ENCODE data around the gene HRCT1. TPM values are rescaled to one million over a fixed set of nuclear protein-coding genes. Genes with fewer than 3 reads are reported as not detected.

HRCT1 gene
- polyA plus RNA-seq = 0.84 TPM in 1 of 2 replicates, not detected in the other
- not detected in 2 replicates for polyA minus RNA-seq

DNA sequence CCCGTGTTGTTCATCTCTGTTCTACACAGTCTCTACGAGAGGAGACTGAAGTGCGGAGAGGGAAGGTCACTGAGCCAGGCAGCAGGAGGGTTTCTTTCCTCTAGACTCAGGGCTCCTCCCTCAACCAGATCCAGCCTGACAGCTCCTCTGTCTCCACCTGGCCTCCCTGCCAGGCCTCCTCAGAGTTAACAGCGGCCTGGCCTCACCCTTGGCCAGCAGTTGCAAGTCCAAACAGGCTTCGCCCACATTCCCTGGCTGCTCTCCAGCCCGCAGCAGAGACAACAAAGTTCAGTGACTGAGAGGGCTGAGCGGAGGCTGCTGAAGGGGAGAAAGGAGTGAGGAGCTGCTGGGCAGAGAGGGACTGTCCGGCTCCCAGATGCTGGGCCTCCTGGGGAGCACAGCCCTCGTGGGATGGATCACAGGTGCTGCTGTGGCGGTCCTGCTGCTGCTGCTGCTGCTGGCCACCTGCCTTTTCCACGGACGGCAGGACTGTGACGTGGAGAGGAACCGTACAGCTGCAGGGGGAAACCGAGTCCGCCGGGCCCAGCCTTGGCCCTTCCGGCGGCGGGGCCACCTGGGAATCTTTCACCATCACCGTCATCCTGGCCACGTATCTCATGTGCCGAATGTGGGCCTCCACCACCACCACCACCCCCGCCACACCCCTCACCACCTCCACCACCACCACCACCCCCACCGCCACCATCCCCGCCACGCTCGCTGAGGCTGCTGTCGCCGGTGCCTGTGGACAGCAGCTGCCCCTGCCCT lies at the start of gene HRCT1:
Gene HRCT1, plus strand, starts transcription at position 291 of the 768 bp plus-strand sequence. Its CDS starts 86 bp downstream, at position 377.
- Histone ChIP-seq H3K9ac (ENCODE audit: low read length) (no peak within 1 kb of the TSS), H3K27me3 (ENCODE audit: insufficient read depth, low read depth, low read length) (no peaks in the 10 kb centered on the region), H3K4me3 (ENCODE audit: low read length) (no peak within 1 kb of the TSS), H3K36me3 (ENCODE audit: insufficient read depth, low read length) (no peaks in the 10 kb centered on the region), H3F3A (ENCODE audit: insufficient read depth, low read length, poor library complexity, severe bottlenecking) (no peaks in the 10 kb centered on the region), H3K4me2 (ENCODE audit: low read length) (no peak within 1 kb of the TSS), H4K20me1 (ENCODE audit: insufficient read depth) (no peaks in the 10 kb centered on the region), H3K9me2 (ENCODE audit: insufficient read depth, low read length) (no peaks in the 10 kb centered on the region), H3K27ac (ENCODE audit: low read length) (no peak within 1 kb of the TSS), H3K79me2 (replicated peaks; ENCODE audit: insufficient read depth, low read length) (no peaks in the 10 kb centered on the region), H2AFZ (ENCODE audit: low read depth, low read length) (no peak within 1 kb of the TSS), H3K9me3 (ENCODE audit: low read length) (no peaks in the 10 kb centered on the region)
- TF ChIP-seq EZH2 (IDR thresholded peaks at IDR 0.05; ENCODE audit: borderline replicate concordance, insufficient read depth, low read length, poor library complexity, severe bottlenecking) (no peak), SMC3 (conservative IDR thresholded peaks at IDR 0.05; ENCODE audit: poor library complexity) (no peak)

DNA sequence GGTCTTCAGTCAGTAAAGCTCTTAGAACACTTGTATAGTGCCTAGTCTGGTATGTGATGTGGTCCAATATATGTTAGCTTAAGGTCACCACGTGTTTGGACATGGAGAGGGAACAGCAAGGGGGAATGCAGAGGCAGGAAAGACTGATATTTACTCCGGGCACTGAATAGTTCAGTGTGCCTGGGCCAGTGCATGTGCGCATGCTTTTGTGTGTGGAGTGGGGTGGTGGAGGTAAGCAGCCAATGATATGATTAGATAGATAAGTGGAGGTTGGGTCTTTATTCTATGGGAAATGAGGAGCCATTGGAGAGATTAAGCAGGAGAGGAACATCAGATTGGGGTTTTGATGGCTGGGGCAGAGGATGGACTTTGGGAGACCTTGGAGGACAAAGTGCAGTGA lies 49.8 kb upstream of the HRCT1 start:
- Histone ChIP-seq H4K20me1 (ENCODE audit: insufficient read depth) (no peaks in the 10 kb centered on the region), H3K9me3 (ENCODE audit: low read length) (no peaks in the 10 kb centered on the region)
- TF ChIP-seq SMC3 (conservative IDR thresholded peaks at IDR 0.05; ENCODE audit: poor library complexity) (no peak), MXI1 (conservative IDR thresholded peaks at IDR 0.05; ENCODE audit: poor library complexity, severe bottlenecking) (no peak), TAF1 (IDR thresholded peaks at IDR 0.05; ENCODE audit: low read depth) (no peak), EZH2 (IDR thresholded peaks at IDR 0.05; ENCODE audit: borderline replicate concordance, insufficient read depth, low read length, poor library complexity, severe bottlenecking) (no peak), RAD21 (conservative IDR thresholded peaks at IDR 0.05) (no peak), EP300 (conservative IDR thresholded peaks at IDR 0.05; ENCODE audit: poor library complexity, severe bottlenecking) (no peak), POLR2AphosphoS5 (IDR thresholded peaks at IDR 0.05) (no peak)
- TF ChIP-seq, protein P1, sequence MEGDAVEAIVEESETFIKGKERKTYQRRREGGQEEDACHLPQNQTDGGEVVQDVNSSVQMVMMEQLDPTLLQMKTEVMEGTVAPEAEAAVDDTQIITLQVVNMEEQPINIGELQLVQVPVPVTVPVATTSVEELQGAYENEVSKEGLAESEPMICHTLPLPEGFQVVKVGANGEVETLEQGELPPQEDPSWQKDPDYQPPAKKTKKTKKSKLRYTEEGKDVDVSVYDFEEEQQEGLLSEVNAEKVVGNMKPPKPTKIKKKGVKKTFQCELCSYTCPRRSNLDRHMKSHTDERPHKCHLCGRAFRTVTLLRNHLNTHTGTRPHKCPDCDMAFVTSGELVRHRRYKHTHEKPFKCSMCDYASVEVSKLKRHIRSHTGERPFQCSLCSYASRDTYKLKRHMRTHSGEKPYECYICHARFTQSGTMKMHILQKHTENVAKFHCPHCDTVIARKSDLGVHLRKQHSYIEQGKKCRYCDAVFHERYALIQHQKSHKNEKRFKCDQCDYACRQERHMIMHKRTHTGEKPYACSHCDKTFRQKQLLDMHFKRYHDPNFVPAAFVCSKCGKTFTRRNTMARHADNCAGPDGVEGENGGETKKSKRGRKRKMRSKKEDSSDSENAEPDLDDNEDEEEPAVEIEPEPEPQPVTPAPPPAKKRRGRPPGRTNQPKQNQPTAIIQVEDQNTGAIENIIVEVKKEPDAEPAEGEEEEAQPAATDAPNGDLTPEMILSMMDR (IDR thresholded peaks at IDR 0.05; ENCODE audit: poor library complexity, severe bottlenecking) = no peak
- TF ChIP-seq, protein P2, sequence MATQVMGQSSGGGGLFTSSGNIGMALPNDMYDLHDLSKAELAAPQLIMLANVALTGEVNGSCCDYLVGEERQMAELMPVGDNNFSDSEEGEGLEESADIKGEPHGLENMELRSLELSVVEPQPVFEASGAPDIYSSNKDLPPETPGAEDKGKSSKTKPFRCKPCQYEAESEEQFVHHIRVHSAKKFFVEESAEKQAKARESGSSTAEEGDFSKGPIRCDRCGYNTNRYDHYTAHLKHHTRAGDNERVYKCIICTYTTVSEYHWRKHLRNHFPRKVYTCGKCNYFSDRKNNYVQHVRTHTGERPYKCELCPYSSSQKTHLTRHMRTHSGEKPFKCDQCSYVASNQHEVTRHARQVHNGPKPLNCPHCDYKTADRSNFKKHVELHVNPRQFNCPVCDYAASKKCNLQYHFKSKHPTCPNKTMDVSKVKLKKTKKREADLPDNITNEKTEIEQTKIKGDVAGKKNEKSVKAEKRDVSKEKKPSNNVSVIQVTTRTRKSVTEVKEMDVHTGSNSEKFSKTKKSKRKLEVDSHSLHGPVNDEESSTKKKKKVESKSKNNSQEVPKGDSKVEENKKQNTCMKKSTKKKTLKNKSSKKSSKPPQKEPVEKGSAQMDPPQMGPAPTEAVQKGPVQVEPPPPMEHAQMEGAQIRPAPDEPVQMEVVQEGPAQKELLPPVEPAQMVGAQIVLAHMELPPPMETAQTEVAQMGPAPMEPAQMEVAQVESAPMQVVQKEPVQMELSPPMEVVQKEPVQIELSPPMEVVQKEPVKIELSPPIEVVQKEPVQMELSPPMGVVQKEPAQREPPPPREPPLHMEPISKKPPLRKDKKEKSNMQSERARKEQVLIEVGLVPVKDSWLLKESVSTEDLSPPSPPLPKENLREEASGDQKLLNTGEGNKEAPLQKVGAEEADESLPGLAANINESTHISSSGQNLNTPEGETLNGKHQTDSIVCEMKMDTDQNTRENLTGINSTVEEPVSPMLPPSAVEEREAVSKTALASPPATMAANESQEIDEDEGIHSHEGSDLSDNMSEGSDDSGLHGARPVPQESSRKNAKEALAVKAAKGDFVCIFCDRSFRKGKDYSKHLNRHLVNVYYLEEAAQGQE (IDR thresholded peaks at IDR 0.05; ENCODE audit: borderline replicate concordance) = no peak

More for the DNA sequence above, 49.8 kb upstream of the HRCT1 start:
- Histone ChIP-seq H3K9ac (ENCODE audit: low read length) (no peak overlapping the region), H3K4me2 (ENCODE audit: low read length) (no peak overlapping the region), H3K79me2 (replicated peaks; ENCODE audit: insufficient read depth, low read length) (no peaks in the 10 kb centered on the region), H3K9me2 (ENCODE audit: insufficient read depth, low read length) (no peaks in the 10 kb centered on the region), H3K4me3 (ENCODE audit: low read length) (no peak overlapping the region), H3K36me3 (ENCODE audit: insufficient read depth, low read length) (no peaks in the 10 kb centered on the region), H2AFZ (ENCODE audit: low read depth, low read length) (no peak overlapping the region), H3F3A (ENCODE audit: insufficient read depth, low read length, poor library complexity, severe bottlenecking) (no peaks in the 10 kb centered on the region), H3K27me3 (ENCODE audit: insufficient read depth, low read depth, low read length) (no peaks in the 10 kb centered on the region), H3K27ac (ENCODE audit: low read length) (no peak overlapping the region)
